A673 (cell line): ENCODE results near the gene CS.

Experiments
- CTCF ChIP-seq: fragments of 300-800, 200-600 bp; sonication (generic); conservative IDR thresholded peaks from 2 replicates; pipeline ENCODE4 v1.5.1; 2017; ENCODE audit warnings: low read depth, mild to moderate bottlenecking, antibody characterized with exemption, low read length, moderate library complexity, mixed read lengths
- EZH2 ChIP-seq: fragments of 200-600 bp; sonication (generic); IDR thresholded peaks from 2 replicates; pipeline ENCODE4 v1.6.1; 2017; ENCODE audit warnings: borderline replicate concordance, low read depth, mild to moderate bottlenecking, mixed read lengths, antibody characterized with exemption, low read length; ENCODE audit not compliant: poor library complexity, severe bottlenecking

GRCh38 chr12:56296295-56296694, 3.8 kb downstream of the CS start:
- no peak for TF ChIP-seq CTCF
- no peak for TF ChIP-seq EZH2
